ENCODE data around the gene SPAG7.

SPAG7 gene

GRCh38 chr17:4987767-4988567 lies 20.4 kb upstream of the SPAG7 start:
- DNase-seq (ENCODE audit: low read depth), result no peak
- TF ChIP-seq CTCF (IDR thresholded peaks at IDR 0.05; ENCODE audit: low read length, missing control alignments), result no peak
- peak overlapping the region; percentile 81 for H3K4me3 ChIP-seq (replicated peaks; ENCODE audit: low read depth, low read length)

GRCh38 chr17:4986951-4987766 lies 19.5 kb upstream of the SPAG7 start, which contains the start of gene CAMTA2:
Gene CAMTA2, minus strand, starts transcription at chr17:4987675. Its CDS starts 1,453 bp downstream, at chr17:4986222.
- peak; percentile 23 for TF ChIP-seq CTCF (IDR thresholded peaks at IDR 0.05; ENCODE audit: low read length, missing control alignments)
- peak; percentile 67 for DNase-seq (ENCODE audit: low read depth)

DNA sequence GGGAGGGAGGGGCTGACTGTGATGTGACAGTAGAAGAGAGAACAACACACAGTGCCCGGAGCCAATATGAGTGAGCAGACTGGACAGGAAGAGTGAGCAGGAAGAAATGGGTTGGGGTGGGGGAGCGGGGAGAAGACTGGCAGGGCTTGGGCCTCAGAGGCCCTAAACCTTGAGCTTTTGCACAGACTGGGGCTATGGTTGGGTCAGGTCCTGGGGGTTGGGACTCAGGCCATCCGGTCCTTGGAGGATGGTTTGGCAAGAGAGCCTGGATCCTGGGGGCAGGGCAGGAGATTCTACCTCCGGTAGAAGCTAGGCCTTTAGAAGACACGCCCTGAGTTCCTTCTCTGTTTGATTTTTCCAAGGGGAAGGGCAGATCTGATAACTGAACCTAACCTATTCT lies 18.8 kb upstream of the SPAG7 start:
- no peak for TF ChIP-seq CTCF (IDR thresholded peaks at IDR 0.05; ENCODE audit: low read length, missing control alignments)
- no peak for DNase-seq (ENCODE audit: low read depth)

More at GRCh38 chr17:4986951-4987766, 19.5 kb upstream of the SPAG7 start, which contains the start of gene CAMTA2:
- H3K4me3 ChIP-seq (replicated peaks; ENCODE audit: low read depth, low read length), result peak within 1 kb of the TSS; percentile 81

GRCh38 chr17:4982305-4982704 lies 14.7 kb upstream of the SPAG7 start:
- TF ChIP-seq CTCF (IDR thresholded peaks at IDR 0.05; ENCODE audit: low read length, missing control alignments), result no peak
- DNase-seq (ENCODE audit: low read depth), result no peak
- no peak overlapping the region for H3K4me3 ChIP-seq (replicated peaks; ENCODE audit: low read depth, low read length)

More for the DNA sequence above, 18.8 kb upstream of the SPAG7 start:
- H3K4me3 ChIP-seq (replicated peaks; ENCODE audit: low read depth, low read length), result peak overlapping the region; percentile 81

DNA sequence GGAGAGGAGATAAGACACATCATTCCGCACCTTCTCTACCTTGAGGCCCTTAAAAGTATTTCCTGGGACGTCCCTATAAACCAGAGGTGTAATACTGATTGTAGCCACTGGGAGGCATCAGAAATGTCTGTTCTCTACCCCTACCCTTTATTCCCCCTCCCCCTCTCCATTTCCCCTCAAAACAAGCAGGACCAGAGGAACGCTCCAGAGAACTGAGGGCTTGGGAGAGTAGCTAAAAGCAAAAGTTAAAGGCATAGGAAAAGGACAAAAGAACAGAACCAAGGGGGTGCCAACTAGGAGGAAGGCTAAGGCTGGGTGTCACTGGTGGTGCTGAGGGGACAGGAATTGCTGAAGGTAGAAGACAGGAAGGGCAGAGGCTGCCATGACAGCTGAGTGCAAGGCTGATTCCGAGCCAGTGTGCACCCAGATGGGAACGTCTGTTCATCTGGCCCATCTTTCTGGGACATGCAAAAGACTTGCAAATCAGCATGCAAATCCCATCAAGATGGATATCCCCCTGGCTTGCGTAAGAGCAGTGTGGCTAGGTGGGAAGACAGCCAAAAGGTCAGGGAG lies 13.1 kb upstream of the SPAG7 start:
- TF ChIP-seq CTCF (IDR thresholded peaks at IDR 0.05; ENCODE audit: low read length, missing control alignments), result peak; percentile 78
- no peak overlapping the region for H3K4me3 ChIP-seq (replicated peaks; ENCODE audit: low read depth, low read length)
- peak; percentile 71 for DNase-seq (ENCODE audit: low read depth)

GRCh38 chr17:4978726-4979125 lies 11.1 kb upstream of the SPAG7 start:
- no peak for TF ChIP-seq CTCF (IDR thresholded peaks at IDR 0.05; ENCODE audit: low read length, missing control alignments)
- H3K4me3 ChIP-seq (replicated peaks; ENCODE audit: low read depth, low read length), result no peak overlapping the region
- no peak for DNase-seq (ENCODE audit: low read depth)

Data from fibroblast of pulmonary artery (primary cell).